ENCODE data around the gene AQP12B. TPM values are rescaled to one million over a fixed set of nuclear protein-coding genes. Genes with fewer than 3 reads are reported as not detected.
"Not testable (repeated sequence)": the region's sequence is repeated elsewhere in the genome, so short reads cannot be mapped to it uniquely, and the experiment has no call there.

AQP12B gene, protein sequence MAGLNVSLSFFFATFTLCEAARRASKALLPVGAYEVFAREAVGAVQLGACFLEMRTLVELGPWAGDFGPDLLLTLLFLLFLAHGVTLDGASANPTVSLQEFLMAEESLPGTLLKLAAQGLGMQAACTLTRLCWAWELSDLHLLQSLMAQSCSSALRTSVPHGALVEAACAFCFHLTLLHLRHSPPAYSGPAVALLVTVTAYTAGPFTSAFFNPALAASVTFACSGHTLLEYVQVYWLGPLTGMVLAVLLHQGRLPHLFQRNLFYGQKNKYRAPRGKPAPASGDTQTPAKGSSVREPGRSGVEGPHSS
- total RNA-seq (ENCODE audit: insufficient read depth, low replicate concordance), result 0.96 TPM

GRCh38 chr2:240682431-240683224, at the start of gene AQP12B:
AQP12B (minus strand) TSS chr2:240682885; CDS start chr2:240682837, 48 bp downstream.
- DNase-seq (ENCODE audit: low spot score), result not testable (repeated sequence)

DNA sequence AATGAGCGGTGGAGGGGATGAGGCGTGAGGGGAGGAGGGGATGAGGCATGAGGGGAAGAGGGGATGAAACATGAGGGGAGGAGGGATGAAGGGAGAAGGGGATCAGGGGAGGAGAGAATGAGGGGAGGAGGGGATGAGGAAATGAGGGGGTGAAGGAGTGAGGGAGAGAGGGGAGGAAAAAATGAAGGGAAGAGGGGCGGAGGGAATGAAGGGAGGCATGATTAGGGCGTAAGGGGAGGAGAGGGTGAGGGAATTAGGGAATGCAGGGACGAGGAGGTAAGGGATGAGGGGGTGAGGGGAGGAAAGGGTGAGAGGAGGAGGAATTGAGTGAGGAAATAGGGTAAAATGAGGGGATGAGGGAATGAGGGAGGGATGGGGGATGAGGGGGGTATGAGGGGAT, 49.5 kb upstream of the AQP12B start:
- no peak for DNase-seq (ENCODE audit: low spot score)

DNA sequence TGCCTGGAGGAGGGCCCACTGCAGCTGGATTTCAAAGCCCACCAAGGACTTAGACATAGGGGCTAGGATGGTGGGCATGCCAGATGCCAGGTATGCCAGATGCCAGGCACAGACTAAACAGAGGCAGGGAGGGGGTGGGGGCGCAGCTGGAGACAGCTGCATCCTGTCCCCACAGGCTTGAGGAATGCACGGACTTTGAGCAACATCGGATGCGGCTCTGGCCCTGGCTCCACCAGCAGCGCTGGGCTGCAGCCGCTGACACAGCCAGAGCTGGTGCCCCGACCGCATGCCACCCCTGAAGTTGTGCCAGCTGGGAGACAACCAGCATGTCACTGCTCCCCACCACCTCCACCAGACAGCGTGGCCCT, 48.5 kb upstream of the AQP12B start:
- no peak for DNase-seq (ENCODE audit: low spot score)

- peak; percentile 12 for DNase-seq (ENCODE audit: low spot score)
Observed at GRCh38 chr2:240730501-240731177, 48.0 kb upstream of the AQP12B start.

DNA sequence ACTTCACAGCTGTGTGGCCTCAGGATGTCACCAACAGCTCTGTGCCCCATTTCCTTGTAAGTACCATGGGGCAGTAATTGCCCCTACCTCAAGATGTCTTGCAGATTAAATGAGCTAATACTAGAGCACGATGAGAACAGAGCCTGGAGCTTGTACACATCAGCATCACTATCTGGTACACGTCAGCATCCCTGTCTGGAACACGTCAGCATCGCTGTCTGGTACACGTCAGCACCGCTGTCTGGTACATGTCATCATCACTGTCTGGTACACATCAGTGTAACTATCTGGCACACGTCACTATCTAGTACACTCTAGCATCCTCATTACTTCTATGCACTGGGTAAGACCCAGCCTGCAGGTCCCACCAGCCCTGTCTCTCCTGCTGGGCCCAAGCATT, 46.1 kb upstream of the AQP12B start:
- DNase-seq (ENCODE audit: low spot score), result peak; percentile 14

- DNase-seq (ENCODE audit: low spot score), result no peak
Observed at GRCh38 chr2:240728361-240728760, 45.7 kb upstream of the AQP12B start.

- DNase-seq (ENCODE audit: low spot score), result no peak
Observed at GRCh38 chr2:240727913-240728312, 45.2 kb upstream of the AQP12B start.

DNA sequence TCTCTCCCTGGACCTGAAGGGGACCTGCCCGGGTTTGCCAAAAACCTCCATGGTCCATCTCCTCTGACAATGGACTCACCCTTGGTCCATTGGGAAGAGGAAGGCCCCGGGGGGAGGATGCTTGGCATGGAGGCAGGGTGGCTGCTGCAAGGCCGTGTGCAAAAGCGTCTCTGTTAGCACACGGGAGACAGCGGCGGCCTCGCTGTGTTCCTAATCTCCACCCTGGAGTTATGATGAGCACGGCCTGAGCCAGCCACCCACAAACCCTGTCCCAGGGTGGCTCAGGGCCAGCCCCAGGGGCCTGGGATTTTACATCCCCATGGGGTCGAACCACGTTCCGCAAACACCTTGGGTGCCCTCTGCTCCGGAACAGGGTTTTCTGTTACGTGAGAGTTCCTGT, 44.8 kb upstream of the AQP12B start:
- DNase-seq (ENCODE audit: low spot score), result no peak

- DNase-seq (ENCODE audit: low spot score), result no peak
Observed at GRCh38 chr2:240726876-240727275, 44.2 kb upstream of the AQP12B start.

GRCh38 chr2:240725671-240726070, 43.0 kb upstream of the AQP12B start:
- no peak for DNase-seq (ENCODE audit: low spot score)

- no peak for DNase-seq (ENCODE audit: low spot score)
Observed at GRCh38 chr2:240725266-240725665, 42.6 kb upstream of the AQP12B start.

DNA sequence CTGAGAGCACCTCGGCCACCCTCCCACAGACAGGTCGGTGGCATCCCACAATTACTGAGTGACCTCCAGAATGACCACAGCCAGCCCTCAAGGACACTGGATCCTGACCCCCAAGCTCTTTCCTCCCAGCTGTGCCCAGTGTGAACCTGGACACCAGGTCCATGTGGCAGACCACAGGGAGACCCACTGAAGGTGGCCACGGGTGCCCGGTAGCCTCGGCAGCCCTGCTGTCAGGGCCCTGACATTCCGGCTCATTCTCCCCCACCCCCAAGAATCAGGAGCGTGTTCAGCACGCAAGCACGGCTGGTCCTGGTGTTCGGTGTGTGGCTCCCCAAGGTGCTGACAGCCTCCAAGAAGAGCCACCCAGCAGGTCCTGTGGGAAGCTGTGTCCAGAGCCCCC, 41.7 kb upstream of the AQP12B start:
- no peak for DNase-seq (ENCODE audit: low spot score)

GRCh38 chr2:240723851-240724250, 41.2 kb upstream of the AQP12B start:
- DNase-seq (ENCODE audit: low spot score), result no peak

DNA sequence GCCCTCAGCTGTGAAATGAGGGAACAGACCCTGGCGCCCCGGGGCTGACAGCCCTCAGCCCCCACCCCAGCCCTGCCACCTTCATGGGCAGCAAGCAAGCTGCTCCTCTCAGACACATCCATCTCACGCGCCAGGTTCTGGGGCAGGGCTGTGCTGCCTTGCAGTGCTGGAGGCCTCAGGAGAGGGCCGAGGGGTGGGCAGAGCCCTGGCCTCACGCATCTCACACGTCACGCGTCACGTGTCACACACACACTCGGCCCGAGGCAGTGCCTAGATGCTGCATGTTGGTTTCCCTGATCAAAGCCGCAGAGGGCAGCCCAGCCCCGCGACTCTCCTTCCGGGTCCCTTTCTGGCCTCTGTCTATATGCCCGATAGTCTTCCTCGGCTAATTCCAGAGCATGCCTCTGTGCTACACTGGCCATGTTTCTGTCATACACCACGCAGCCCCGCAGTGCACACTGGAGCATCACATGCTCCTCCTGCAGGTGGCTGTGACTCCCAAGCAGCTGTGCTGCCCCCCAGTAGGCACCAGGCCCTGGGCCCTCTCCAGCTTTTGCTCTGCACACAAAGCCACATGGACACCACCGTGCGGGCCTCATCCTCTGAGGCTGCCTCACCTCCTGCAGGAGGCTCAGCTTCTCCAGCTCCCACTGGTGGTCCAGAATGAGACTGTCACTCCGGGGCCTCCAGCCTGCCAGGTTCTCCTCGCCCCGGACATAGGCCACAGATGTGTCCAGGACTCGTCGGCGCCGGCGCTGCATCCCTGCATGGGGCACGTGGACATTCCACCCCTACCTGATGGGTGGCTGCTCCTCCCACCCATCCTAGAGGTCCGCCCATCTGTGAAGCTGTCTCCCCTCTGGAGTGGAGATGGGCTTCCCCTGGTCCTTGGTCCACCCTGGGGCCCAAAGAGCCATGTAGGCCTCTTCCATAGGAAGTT, 40.4 kb upstream of the AQP12B start:
- DNase-seq (ENCODE audit: low spot score), result no peak

- DNase-seq (ENCODE audit: low spot score), result no peak
Observed at GRCh38 chr2:240722376-240722775, 39.7 kb upstream of the AQP12B start.

GRCh38 chr2:240721596-240722180, 39.0 kb upstream of the AQP12B start:
- DNase-seq (ENCODE audit: low spot score), result no peak

- no peak for DNase-seq (ENCODE audit: low spot score)
Observed at GRCh38 chr2:240720686-240721595, 38.3 kb upstream of the AQP12B start.

GRCh38 chr2:240719676-240720545, 37.2 kb upstream of the AQP12B start:
- DNase-seq (ENCODE audit: low spot score), result no peak

All from umbilical cord (tissue), 2 donors.